Skin epidermis (tissue), 12 donors: ENCODE measurements around the gene ACADL.
A peak's percentile ranks its signal among the peaks of the same experiment; 100 is the strongest.

ENCODE experiments used
- H3K27ac ChIP-seq, 21 experiments: fragments of 200-600 bp; sonication (generic) in 11 of 21; one replicate each; pipeline ENCODE4 v1.5.0; 2020; ENCODE audit warnings: mild to moderate bottlenecking in 3 of 21, inconsistent platforms in 2 of 21, moderate library complexity in 2 of 21
- H3K4me3 ChIP-seq, 7 experiments: fragments of 200-600 bp; sonication (generic) in 2 of 7; one replicate each; pipeline ENCODE4 v1.5.0; 2020; ENCODE audit warnings: inconsistent platforms in 2 of 7, mild to moderate bottlenecking in 2 of 7, moderate library complexity in 1 of 7

Gene ACADL

DNA sequence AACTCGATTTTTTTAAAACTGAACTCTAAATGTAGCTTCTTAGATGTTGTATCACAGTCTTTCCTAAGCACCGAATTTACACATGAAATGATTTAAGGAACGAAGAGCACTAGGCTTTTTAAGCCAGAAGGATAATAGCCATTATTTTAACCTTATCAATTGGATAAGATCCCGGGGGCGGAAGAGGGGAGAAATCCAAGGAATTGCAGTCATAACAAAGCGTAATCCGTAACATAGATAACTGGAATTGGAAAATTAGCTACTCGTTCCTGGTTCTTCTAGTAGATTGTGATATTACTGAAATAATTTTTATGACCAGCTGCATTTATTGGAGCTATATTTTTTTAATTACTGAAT lies 53.0 kb downstream of the ACADL start:
- H3K4me3 ChIP-seq: peak overlapping the region; percentile 73 to 99 (median 93)
- H3K27ac ChIP-seq: peak overlapping the region in 14 of 21 experiments; percentile 47 to 100 (median 98)

DNA sequence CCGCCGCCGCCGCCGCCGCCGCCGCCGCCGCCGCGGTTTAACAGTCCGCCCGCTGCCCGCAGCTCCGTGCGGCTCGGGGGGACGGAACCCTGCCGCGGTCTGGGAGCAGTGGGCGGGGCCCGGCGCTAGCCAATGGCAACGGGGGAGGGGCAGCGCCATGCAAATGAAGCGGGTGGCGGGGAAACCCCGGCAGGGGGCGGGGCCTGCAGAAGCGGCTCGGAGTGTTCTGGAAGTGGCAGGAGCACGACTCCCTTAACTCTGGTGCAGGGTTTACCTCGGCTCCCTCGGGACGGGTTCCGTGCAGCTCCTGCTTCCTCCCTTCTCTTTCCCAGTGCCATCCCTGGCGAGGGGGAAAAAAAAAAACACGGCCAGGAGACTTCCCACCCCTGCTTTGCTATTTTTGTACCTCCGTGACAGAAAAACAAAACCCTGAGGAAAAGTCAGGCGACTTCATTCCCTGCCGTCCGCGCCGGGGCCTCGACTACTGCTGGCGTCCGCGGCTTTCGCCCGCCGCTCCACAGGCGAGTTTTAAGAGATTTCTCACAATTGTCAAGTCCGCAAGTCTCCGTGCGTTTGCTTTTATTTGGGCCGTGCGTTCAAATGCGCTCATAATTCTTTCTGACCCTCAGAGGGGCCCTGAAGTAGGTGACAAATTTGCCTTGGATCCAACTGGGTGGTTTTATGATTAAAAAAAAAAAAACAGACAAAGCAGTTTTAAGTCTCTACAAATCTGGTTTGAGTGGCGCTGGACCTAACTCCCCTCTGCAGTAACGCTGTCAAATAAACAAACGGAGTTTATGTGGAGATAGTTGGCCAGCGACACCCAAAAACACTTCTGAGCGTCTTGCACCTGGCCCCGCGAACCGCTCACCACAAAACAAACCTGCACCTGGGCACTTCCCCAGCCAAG lies 53.7 kb downstream of the ACADL start, which contains the start of gene KANSL1L:
TSS of gene KANSL1L (minus strand) at position 101 of the 910 bp plus-strand sequence. CDS start 16,827 bp downstream, outside the sequence.
- peak within 1 kb of the TSS; percentile 89 to 100 (median 98) for H3K27ac ChIP-seq
- H3K4me3 ChIP-seq: peak within 1 kb of the TSS; percentile 73 to 99 (median 93)

DNA sequence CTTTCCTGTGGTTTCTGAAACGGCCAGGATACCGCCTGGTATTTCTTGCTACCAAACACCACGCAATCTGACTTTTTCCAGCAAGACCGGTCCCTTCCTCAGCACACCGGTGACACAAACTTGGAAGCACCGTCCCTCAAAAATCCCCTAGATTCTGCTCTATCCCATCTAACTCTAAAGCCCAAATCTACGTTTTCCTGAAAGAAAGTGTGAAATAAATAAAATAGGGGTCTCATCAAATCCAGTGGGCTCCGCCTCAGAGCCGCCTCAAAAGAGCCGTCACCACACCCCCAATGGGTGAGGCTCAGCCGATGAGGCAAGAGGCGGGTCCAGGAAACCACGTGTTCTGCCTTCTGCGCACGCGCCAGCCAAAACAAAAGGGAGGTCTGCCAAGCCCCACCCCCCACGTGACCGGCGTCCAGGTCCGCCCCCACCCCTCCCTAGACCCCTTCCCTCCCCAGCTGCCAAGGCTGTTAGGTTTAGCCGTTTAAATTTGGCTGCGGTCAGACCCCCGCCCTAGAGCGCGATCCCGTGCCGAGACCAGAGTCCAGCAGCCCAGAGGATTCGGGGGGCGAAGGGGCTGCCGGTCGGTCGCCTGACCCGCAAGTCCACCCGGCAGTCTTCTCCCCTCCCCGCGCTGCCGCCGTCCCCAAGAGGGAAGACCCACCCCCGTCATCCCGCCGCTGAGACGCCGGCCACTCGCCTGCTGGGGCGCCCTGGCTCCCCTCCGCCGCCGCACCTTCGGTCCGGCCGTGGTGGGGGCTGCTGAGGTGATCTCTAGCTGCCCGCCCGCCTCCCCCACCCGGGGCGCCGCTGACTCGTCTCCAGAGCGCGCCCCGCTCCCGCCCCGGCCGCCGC lies 54.6 kb downstream of the ACADL start:
- H3K27ac ChIP-seq: peak overlapping the region; percentile 89 to 100 (median 98)
- H3K4me3 ChIP-seq: peak overlapping the region; percentile 73 to 99 (median 93)

DNA sequence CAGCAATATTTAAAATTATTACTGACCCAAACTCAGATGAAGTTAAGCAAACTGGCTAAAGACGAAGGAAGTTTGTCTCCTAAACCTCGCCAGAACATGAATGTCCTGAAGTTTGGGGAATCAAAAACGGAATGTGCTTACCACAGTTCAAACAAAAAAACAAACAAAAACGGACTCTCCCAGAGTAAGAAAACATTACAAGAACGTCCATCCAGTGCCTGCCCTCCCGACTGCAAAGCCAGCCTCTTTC lies 55.1 kb downstream of the ACADL start:
- peak overlapping the region; percentile 73 to 99 (median 93) for H3K4me3 ChIP-seq
- peak overlapping the region; percentile 9 to 100 (median 98) for H3K27ac ChIP-seq

- H3K27ac ChIP-seq: peak overlapping the region; percentile 9 to 100 (median 98)
- H3K4me3 ChIP-seq: peak overlapping the region; percentile 73 to 99 (median 93)
Observed at GRCh38 chr2:210169516-210170195, 55.6 kb downstream of the ACADL start.

GRCh38 chr2:210167227-210167626 lies 58.0 kb downstream of the ACADL start:
- Histone ChIP-seq H3K27ac (peak overlapping the region in 5 of 21 experiments; percentile 0 to 98 (median 89)), H3K4me3 (no peak overlapping the region)

DNA sequence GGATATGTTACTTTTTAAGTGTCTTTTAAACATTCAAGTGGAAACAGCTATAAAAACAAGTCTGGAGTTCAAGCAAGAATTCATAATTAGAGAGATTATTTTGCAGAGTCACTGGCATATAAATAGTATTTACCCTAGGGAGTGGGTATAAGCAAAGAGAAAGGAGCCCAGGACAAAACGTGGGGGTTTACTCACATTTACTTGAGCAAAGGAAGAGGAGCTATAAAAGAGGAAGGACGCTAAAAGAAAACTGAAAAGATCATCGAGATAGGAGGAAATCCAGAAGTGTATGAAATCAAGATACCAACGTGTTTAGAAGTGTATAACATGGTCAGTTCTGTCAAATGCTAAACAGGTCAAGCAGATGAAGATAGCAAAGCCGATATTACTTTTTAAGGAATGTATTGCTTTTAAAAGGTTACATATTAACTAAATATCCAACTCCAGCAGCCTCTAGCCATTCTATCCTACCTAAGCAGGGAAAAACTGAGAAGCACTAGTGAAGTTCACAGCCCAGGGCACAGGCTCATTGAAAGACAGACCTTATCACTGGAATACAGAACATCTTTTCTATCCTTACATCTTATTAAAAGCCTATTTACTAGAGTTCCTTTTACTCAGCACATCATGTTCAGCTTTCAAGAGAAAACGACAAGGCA lies 62.7 kb downstream of the ACADL start:
- no peak overlapping the region for H3K27ac ChIP-seq
- no peak overlapping the region for H3K4me3 ChIP-seq

- H3K27ac ChIP-seq: no peak overlapping the region
Observed at GRCh38 chr2:210159059-210159458, 66.2 kb downstream of the ACADL start.

DNA sequence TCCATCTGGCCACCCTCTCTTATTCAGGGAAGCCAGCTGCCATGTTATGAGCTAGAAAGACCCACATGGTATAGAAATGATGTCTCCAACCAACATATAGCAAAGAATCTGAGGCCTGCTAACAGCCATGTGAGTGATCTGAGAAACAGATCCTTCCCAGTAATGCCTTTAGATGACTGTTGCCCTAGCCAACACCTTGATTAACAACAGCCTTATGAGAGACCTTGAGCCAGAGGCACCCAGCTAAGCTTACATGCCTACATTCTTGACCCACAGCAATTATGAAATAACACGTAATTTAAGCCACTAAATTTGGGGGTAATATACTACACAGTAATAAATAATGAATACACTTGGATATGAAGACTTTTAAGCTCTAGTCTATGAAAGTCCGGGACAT lies 67.0 kb downstream of the ACADL start:
- H3K4me3 ChIP-seq: no peak overlapping the region
- H3K27ac ChIP-seq: no peak overlapping the region

More at GRCh38 chr2:210159059-210159458, 66.2 kb downstream of the ACADL start:
- H3K4me3 ChIP-seq: no peak overlapping the region

DNA sequence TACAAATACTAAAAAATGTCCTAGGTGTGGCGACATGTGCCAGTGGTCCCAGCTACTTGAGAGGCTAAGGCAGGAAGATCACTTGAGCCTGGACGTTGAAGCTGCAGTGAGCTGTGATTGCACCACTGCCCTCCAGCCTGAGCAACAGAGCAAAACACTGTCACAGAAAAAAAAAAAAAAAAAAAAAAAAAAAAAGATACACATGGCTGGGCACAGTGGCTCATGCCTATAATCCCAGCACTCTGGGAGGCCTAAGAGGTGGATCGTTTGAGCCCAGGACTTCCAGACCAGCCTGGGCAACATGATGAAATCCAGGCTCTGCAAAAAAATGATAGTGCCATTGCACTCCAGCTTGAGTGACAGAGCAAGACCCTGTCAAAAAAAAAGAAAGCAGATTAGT lies 67.7 kb downstream of the ACADL start:
- Histone ChIP-seq H3K27ac (no peak overlapping the region), H3K4me3 (no peak overlapping the region)

DNA sequence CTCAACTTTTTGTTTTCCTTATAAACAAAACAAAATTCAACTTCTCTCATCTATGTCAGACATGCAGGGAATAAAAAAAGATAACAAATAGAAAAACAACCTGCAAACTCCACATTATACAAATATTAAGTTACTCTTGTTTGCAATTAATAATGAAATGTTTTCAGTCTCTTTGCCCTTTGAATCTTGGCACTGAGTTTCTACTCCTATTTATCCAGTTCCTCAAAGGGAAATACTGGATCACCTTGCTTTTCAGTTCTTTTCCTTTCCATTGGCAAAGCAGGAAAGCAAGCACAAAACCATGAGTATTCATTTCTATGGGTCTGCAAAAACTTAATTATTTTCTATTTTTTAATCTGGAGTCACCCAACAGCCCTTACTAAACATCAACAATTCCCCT lies 77.6 kb downstream of the ACADL start:
- H3K27ac ChIP-seq: no peak overlapping the region
- no peak overlapping the region for H3K4me3 ChIP-seq
